HepG2 (cell line): Measurements from ENCODE around the gene HSDL2.

Experiments
- GTF3A ChIP-seq: sonication (generic); formaldehyde crosslinking; conservative IDR thresholded peaks from 2 replicates; pipeline ENCODE4 v1.4.0; 2020; ENCODE audit warnings: mild to moderate bottlenecking, missing genetic modification reagents
- HDAC6 ChIP-seq: fragments of 200-600 bp; sonication (generic); IDR thresholded peaks from 2 replicates; pipeline ENCODE4 v1.7.0; 2017; ENCODE audit warnings: mild to moderate bottlenecking, antibody characterized with exemption, low read length, low read depth
- SMARCE1 ChIP-seq: fragments of 450-650 bp; IDR thresholded peaks from 2 replicates; pipeline ENCODE4 v1.6.1; 2017; ENCODE audit warnings: borderline replicate concordance
- YY1 ChIP-seq: IDR thresholded peaks from 2 replicates; pipeline ENCODE4 v1.6.1; 2011; ENCODE audit warnings: low read length, low read depth, moderate library complexity, mild to moderate bottlenecking; ENCODE audit not compliant: insufficient read depth, insufficient replicate concordance
- ZNF768 ChIP-seq: sonication (generic); formaldehyde crosslinking; IDR thresholded peaks from 2 replicates; pipeline ENCODE4 v1.4.0; 2020; ENCODE audit warnings: missing genetic modification reagents
- ZZZ3 ChIP-seq: sonication (generic); formaldehyde crosslinking; IDR thresholded peaks from 2 replicates; pipeline ENCODE4 v1.4.0; 2020; ENCODE audit warnings: missing genetic modification reagents, mild to moderate bottlenecking, borderline replicate concordance
- TF ChIP-seq, protein P1 (sequence below): IDR thresholded peaks from 2 replicates; pipeline ENCODE4 v1.6.1; 2016; ENCODE audit warnings: low read depth, missing genetic modification reagents, missing compliant biosample characterization

DNA sequence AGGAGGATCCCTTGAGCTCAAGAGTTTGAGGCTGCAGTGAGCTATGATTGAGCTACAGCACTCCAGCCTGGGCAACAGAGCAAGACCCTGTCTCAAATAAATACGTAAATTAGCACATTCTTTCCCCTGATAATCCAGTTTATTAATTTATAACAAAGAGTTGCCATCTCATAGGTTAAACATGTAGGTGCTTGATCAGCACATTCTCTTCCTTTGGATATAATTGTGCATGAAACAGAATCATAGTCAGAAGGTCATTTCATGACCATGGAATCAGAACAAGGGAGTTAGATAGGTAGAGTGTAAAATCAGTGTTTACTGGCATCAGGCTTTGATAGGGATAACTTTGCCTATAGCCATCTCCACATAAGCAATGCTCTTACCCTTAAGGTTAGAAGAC lies 63.7 kb downstream of the HSDL2 start:
- TF ChIP-seq, protein P1, sequence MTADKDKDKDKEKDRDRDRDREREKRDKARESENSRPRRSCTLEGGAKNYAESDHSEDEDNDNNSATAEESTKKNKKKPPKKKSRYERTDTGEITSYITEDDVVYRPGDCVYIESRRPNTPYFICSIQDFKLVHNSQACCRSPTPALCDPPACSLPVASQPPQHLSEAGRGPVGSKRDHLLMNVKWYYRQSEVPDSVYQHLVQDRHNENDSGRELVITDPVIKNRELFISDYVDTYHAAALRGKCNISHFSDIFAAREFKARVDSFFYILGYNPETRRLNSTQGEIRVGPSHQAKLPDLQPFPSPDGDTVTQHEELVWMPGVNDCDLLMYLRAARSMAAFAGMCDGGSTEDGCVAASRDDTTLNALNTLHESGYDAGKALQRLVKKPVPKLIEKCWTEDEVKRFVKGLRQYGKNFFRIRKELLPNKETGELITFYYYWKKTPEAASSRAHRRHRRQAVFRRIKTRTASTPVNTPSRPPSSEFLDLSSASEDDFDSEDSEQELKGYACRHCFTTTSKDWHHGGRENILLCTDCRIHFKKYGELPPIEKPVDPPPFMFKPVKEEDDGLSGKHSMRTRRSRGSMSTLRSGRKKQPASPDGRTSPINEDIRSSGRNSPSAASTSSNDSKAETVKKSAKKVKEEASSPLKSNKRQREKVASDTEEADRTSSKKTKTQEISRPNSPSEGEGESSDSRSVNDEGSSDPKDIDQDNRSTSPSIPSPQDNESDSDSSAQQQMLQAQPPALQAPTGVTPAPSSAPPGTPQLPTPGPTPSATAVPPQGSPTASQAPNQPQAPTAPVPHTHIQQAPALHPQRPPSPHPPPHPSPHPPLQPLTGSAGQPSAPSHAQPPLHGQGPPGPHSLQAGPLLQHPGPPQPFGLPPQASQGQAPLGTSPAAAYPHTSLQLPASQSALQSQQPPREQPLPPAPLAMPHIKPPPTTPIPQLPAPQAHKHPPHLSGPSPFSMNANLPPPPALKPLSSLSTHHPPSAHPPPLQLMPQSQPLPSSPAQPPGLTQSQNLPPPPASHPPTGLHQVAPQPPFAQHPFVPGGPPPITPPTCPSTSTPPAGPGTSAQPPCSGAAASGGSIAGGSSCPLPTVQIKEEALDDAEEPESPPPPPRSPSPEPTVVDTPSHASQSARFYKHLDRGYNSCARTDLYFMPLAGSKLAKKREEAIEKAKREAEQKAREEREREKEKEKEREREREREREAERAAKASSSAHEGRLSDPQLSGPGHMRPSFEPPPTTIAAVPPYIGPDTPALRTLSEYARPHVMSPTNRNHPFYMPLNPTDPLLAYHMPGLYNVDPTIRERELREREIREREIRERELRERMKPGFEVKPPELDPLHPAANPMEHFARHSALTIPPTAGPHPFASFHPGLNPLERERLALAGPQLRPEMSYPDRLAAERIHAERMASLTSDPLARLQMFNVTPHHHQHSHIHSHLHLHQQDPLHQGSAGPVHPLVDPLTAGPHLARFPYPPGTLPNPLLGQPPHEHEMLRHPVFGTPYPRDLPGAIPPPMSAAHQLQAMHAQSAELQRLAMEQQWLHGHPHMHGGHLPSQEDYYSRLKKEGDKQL (CRISPR knock-in tag) = no peak
- no peak for TF ChIP-seq HDAC6
- no peak for TF ChIP-seq GTF3A (CRISPR knock-in tag)
- TF ChIP-seq ZNF768 (CRISPR knock-in tag) = no peak
- TF ChIP-seq SMARCE1 = no peak
- no peak for TF ChIP-seq YY1
- TF ChIP-seq ZZZ3 (CRISPR knock-in tag) = no peak
